Measurements from ENCODE around the gene SLC25A42.
"Not testable (repeated sequence)": the region's sequence is repeated elsewhere in the genome, so short reads cannot be mapped to it uniquely, and the experiment has no call there.

SLC25A42 gene

DNA sequence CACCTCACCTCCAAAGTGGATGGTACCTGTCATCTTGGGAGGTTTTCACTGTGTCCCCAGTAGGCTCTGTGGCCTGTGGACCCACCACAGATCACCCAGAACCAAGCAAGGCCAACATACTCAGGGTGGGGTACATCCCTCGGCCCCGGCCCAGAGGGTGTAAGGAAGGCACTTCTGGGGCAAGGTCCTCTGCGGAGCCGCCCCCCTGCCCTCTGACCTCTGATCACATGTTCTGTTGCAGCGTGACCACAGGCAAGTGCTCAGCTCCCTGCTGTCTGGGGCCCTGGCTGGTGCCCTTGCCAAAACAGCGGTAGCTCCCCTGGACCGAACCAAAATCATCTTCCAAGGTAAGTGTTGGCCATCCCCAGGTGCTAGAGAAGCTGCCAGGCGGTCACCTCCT is 37.7 kb downstream of the SLC25A42 start:
- H3K4me3 ChIP-seq (ENCODE audit: low read depth, low read length) = no peak overlapping the region
- DNase-seq (ENCODE audit: low read depth) = no peak
- no peak for TF ChIP-seq MYC (IDR thresholded peaks at IDR 0.05; ENCODE audit: low read depth, low read length)
- TF ChIP-seq POLR2A (IDR thresholded peaks at IDR 0.05; ENCODE audit: extremely low read depth, insufficient read length) = no peak
- TF ChIP-seq, protein P1, sequence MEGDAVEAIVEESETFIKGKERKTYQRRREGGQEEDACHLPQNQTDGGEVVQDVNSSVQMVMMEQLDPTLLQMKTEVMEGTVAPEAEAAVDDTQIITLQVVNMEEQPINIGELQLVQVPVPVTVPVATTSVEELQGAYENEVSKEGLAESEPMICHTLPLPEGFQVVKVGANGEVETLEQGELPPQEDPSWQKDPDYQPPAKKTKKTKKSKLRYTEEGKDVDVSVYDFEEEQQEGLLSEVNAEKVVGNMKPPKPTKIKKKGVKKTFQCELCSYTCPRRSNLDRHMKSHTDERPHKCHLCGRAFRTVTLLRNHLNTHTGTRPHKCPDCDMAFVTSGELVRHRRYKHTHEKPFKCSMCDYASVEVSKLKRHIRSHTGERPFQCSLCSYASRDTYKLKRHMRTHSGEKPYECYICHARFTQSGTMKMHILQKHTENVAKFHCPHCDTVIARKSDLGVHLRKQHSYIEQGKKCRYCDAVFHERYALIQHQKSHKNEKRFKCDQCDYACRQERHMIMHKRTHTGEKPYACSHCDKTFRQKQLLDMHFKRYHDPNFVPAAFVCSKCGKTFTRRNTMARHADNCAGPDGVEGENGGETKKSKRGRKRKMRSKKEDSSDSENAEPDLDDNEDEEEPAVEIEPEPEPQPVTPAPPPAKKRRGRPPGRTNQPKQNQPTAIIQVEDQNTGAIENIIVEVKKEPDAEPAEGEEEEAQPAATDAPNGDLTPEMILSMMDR (IDR thresholded peaks at IDR 0.05; ENCODE audit: low read depth, low read length) = no peak
- TF ChIP-seq, protein P2, sequence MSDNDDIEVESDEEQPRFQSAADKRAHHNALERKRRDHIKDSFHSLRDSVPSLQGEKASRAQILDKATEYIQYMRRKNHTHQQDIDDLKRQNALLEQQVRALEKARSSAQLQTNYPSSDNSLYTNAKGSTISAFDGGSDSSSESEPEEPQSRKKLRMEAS (IDR thresholded peaks at IDR 0.05; ENCODE audit: low read depth, low read length) = no peak

GRCh38 chr19:19102566-19102965 is 38.8 kb downstream of the SLC25A42 start:
- not testable (repeated sequence) for DNase-seq (ENCODE audit: low read depth); H3K4me3 ChIP-seq (ENCODE audit: low read depth, low read length)

GRCh38 chr19:19103167-19103566 is 39.4 kb downstream of the SLC25A42 start:
- DNase-seq (ENCODE audit: low read depth) = no peak
- TF ChIP-seq MYC (IDR thresholded peaks at IDR 0.05; ENCODE audit: low read depth, low read length) (no peak), POLR2A (IDR thresholded peaks at IDR 0.05; ENCODE audit: extremely low read depth, insufficient read length) (no peak)
- TF ChIP-seq, protein P2 (IDR thresholded peaks at IDR 0.05; ENCODE audit: low read depth, low read length) = no peak
- TF ChIP-seq, protein P1 (IDR thresholded peaks at IDR 0.05; ENCODE audit: low read depth, low read length) = no peak
- H3K4me3 ChIP-seq (ENCODE audit: low read depth, low read length) = no peak overlapping the region

DNA sequence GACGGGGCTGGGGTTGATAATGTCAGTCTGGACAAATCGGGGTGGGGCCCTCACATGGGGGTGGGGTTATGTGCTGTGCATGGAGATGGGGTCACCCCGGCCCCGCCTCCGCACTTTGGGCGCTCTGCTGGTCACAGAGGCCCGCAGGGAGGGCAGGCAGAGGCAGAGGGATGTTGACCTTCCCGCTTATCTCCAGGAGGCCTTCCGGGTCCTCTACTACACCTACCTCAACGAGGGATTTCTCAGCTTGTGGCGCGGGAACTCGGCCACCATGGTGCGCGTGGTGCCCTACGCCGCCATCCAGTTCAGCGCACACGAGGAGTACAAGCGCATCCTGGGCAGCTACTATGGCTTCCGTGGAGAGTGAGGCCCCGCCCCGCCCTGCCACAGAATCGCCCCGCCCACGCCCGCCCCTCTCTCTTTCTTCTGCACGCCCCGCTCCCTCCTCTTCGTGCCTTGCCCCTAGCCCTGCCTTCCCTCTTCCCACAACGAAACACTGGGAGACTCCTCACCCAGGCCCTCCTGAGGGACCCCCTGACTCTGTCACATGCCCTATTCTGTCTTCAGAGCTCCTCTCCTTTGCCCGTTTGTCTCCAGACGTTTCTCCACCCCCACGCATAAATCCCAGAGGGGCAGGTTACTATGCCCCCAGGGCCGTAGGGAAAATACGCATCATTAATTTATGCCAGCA is 41.7 kb downstream of the SLC25A42 start:
- peak; percentile 71 for DNase-seq (ENCODE audit: low read depth)
- peak overlapping the region; percentile 29 for H3K4me3 ChIP-seq (ENCODE audit: low read depth, low read length)
- no peak for TF ChIP-seq MYC (IDR thresholded peaks at IDR 0.05; ENCODE audit: low read depth, low read length)

- H3K4me3 ChIP-seq (ENCODE audit: low read depth, low read length) = no peak overlapping the region
- no peak for DNase-seq (ENCODE audit: low read depth)
Measured at GRCh38 chr19:19106056-19106551, 42.3 kb downstream of the SLC25A42 start.

GRCh38 chr19:19106938-19107337 is 43.1 kb downstream of the SLC25A42 start:
- DNase-seq (ENCODE audit: low read depth) = not testable (repeated sequence)

More at GRCh38 chr19:19106056-19106551, 42.3 kb downstream of the SLC25A42 start:
- TF ChIP-seq, protein P2 (IDR thresholded peaks at IDR 0.05; ENCODE audit: low read depth, low read length) = no peak
- TF ChIP-seq, protein P1 (IDR thresholded peaks at IDR 0.05; ENCODE audit: low read depth, low read length) = no peak
- no peak for TF ChIP-seq POLR2A (IDR thresholded peaks at IDR 0.05; ENCODE audit: extremely low read depth, insufficient read length)
- TF ChIP-seq MYC (IDR thresholded peaks at IDR 0.05; ENCODE audit: low read depth, low read length) = no peak

DNA sequence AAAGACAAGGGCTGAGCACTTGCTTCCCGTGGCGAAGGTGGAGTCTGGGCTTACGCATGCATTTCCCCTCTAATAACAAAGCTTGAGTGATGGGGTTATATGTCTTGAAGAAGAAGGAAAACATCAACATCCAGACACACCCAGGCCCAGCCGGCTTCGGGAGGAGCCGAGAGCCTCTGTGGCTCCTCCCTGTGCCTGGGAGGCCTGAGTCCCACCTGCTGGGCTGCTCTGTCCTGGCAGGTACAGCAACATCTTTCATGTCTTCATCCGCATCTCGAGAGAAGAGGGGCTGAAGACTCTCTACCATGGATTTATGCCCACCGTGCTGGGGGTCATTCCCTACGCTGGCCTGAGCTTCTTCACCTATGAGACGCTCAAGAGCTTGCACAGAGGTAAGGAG is 43.9 kb downstream of the SLC25A42 start:
- TF ChIP-seq, protein P1 (IDR thresholded peaks at IDR 0.05; ENCODE audit: low read depth, low read length) = no peak
- TF ChIP-seq MYC (IDR thresholded peaks at IDR 0.05; ENCODE audit: low read depth, low read length) = no peak
- DNase-seq (ENCODE audit: low read depth) = no peak
- H3K4me3 ChIP-seq (ENCODE audit: low read depth, low read length) = no peak overlapping the region

More at GRCh38 chr19:19106938-19107337, 43.1 kb downstream of the SLC25A42 start:
- H3K4me3 ChIP-seq (ENCODE audit: low read depth, low read length) = not testable (repeated sequence)

Measured in NB4 (cell line).